GM21737 (cell line): ENCODE results near the gene RPUSD3.
"Not testable (repeated sequence)": the region's sequence is repeated elsewhere in the genome, so short reads cannot be mapped to it uniquely, and the experiment has no call there.

Experiments used
- ATAC-seq: cut with Tn5 transposase; IDR thresholded peaks from one replicate; pipeline ENCODE4 v1.9.1; 2021; ENCODE audit warnings: mild to moderate bottlenecking, moderate library complexity; ENCODE audit not compliant: unreplicated experiment

RPUSD3 gene

GRCh38 chr3:9865125-9865637 lies 21.4 kb upstream of the RPUSD3 start:
- ATAC-seq: not testable (repeated sequence)

DNA sequence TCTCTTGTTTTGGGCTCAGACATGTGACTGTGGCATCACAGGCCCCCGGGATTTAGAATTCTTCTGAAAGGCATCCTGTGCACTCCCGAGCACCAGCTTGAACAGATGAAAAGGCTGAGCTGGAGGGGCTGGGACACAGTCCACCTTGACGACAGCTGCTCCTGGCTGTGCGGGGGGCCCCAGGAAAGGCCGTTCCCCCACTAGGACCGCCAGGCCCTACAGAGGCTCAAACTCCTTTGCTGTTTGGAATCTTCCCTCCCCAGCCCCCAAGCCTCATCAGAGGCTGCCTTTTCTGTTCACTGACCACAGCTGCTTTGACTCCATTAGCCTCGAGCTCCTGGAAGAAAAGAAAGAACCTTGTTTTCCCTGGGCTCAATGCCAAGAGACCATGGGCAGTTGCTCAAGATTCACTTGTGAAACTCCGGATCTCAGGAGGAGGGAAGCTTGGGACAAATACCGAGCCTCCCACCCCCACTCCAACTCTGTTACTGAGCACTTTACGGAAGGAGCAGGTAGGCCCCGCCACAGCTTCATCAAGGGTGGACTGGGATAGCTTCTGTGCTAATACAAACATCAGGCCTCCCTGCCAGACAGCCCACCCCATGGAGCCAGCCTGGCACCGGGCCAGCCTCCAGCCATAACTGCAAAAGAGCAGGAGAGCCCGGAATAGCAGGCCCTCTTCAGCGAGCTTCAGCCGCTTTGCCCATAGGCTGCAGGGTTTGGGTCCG lies 20.6 kb upstream of the RPUSD3 start:
- ATAC-seq: no peak

DNA sequence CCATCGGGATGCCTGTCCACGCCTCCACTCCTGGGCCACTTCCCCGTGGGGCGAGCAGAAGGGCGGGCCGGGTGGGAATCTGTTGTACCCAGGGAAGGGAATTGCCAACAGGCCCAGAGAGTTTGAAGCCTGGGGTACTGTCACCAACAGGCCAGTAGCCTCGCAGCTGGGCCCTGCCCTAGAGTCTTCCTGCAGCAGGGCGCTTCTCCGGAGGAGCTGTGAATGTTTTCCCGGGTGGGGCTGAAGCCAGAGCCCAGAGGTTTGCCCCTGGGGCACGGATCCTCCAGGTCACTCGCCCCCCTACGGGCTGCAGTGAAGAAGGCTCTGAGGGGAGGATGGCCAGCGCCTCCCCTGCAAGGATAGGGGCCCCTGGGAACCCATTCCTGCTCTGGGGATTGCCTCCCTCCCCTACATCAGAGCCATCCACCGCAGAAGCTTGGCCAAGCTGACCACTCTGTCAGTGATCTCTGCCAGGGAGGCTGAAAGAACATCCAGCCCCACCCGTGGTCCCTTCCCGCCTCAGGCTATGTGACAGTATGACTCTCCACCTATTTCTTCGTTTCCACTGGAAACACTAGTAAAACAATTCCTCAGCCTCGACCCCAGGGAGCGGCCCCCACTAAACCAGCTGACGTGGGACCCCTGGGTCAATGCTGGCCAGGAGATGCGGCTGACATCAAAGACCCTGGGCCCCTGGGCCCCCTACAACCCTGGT lies 19.4 kb upstream of the RPUSD3 start:
- ATAC-seq: no peak

GRCh38 chr3:9862391-9863057 lies 18.7 kb upstream of the RPUSD3 start:
- ATAC-seq: no peak

GRCh38 chr3:9861626-9862130 lies 17.9 kb upstream of the RPUSD3 start:
- no peak for ATAC-seq

DNA sequence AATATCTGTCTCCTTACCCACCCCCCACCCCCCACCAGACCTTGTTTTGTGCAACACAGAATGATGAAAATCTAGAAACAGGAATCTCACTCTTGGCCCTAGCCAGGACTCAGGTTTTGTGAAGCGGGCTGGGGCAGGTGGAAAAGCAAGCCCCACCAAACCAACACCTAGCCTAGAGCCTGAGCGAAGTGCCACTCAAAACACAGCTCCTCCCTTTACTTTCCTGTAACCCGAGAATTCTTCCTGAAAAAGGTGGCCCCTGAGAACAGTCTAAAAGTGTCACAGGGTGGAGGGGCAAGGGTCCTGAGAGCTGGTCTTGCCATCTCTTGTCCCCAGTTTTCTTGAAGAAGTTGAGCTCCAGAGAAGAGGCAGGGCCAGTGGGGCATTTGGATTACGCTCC lies 17.4 kb upstream of the RPUSD3 start:
- ATAC-seq: no peak

- ATAC-seq: no peak
These were observed 15.8 kb upstream of the RPUSD3 start for GRCh38 chr3:9859530-9860025.

DNA sequence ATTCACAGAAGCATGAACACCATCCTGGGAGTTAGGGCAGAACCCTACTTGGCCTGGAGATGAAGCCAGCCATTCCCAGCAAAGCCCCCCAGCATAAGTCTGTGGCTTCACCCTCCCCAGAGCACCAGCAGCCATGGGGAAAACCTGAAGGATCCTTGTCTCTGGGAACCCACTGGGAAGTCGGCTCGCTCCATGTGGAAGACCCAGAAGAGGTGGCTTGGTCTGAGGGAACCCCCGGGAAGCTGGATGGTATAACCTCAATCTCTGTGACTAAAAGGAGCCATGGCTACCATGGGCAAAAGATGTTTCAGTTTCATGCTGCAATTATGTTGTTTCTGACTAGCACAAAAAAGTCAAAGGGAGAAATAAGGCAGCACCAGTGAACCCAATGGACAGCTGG lies 11.8 kb upstream of the RPUSD3 start:
- no peak for ATAC-seq

DNA sequence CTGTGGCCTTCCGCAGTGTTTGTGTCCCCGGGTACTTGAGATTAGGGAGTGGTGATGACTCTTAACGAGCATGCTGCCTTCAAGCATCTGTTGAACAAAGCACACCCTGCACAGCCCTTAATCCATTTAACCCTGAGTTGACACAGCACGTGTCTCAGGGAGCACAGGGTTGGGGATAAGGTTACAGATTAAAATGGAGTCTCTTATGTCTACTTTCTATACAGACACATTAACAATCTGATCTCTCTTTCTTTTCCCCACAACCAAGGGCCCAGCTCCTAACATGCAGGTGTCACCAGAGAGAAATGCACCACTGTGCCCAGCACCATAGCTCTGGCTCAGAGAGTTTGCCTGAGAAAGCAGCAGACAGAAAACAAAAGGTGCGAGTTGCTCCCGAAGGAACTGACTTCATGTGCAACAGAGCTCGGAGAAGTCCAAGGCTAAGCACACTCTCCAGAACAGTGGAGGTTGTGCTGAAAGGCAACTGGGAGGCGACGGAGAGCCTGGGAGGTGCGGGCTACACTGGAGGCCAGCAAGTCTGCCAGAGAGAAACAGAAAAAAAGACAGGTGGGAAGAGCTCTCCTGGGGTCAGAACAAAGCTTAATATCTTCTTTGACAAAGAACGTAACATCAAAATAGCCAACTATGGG lies 10.6 kb upstream of the RPUSD3 start:
- ATAC-seq: not testable (repeated sequence)

DNA sequence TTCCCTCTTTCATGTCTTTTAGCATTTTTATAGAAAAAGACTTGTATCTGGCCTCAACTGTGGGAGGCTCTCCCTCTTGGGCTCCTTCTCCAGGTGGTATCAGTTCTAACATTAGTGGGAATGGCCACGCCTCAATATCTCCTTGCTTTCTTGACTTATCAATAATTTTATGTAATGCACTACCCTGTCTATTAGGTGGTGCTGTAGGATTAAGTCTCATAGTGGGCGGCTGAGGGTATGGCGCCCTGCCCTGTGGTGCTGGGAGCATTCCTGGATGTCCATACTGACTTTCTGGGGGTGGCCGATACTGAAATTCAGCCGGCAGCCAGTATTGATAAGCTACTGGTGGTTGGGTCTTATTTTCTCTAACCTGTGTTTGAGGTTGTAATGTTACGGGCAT lies 8.7 kb upstream of the RPUSD3 start:
- no peak for ATAC-seq

DNA sequence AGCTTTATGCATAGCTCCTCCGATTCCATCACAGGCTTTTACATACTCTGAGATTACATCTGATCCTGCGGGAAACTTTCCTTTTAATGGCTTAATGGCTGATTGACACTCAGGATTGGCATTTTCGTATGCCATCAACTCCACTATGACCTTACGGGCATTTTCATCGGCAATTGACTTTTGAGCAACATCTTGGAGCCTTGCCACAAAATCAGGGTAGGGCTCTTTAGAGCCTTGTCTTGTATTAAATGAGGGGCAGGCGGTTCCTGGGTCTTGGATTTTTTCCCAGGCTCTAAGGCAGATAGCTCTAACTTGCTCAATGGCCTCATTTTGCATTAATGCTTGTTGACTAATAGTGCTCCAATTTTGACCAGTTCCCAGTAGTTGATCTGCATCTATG lies 8.1 kb upstream of the RPUSD3 start:
- ATAC-seq: not testable (repeated sequence)

DNA sequence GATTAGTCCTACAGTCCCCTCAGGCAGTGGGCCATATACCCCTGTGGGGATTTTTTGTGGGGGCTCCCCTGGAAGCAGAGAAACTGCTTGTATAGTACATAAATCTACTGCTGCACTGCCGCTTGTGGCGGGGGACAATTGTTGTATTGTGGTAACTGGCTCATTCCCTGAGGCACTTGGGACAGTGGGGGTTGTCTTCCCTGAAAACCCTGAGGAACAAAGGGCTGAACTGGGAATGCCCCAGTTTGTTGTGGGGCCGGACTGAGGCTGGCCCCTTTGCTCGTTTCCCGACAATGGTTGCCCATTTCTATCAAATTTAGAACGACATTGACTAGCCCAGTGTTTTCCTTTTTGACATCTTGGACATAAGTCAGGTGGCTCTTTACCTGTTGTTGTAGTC lies 7.6 kb upstream of the RPUSD3 start:
- ATAC-seq: not testable (repeated sequence)

DNA sequence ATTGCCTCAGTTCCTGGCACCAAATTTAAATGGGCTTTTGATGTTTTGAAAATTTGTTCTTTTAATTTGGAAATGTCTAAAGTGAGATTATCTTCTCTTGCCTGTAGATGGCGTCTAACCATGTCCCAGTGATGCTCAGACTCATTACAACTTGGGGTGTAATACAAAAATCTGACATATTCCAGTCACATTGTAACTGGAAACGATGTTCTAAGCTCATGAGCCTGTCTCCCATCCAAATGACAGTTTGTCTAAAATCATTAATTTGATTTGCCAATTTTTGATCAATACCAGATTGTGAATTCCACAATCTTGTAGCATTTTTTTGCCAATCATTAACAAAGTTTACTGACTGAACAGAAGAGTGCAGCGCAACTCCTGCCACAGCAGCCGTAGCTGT lies 5.1 kb upstream of the RPUSD3 start:
- ATAC-seq: not testable (repeated sequence)

GRCh38 chr3:9847870-9848269 lies 4.1 kb upstream of the RPUSD3 start:
- not testable (repeated sequence) for ATAC-seq

DNA sequence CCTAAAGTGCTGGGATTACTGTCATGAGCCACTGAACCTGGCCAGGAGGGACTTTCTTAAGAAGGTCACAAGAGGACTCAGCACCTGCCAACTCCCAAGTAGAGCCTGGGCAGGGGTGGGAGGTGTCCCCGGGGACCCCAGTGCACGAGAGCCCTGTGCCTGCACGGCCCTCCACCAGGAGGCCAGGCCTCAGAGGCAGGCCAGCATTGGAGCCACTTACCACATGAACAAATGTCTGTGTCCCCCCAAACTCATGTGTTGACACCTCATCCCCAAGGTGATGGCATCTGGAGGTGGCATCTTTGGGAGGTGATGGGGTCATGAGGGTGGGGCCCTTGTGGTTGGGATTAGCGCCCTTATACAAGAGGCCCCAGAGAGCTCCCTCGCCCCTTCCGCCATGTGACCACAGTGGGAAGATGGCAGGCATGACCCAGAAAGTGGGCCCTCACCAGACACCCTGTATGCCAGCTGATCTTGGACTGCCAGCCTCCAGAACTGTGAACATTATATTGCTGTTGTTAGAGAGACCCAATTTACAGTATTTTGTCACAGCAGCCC lies 3.2 kb upstream of the RPUSD3 start:
- no peak for ATAC-seq

DNA sequence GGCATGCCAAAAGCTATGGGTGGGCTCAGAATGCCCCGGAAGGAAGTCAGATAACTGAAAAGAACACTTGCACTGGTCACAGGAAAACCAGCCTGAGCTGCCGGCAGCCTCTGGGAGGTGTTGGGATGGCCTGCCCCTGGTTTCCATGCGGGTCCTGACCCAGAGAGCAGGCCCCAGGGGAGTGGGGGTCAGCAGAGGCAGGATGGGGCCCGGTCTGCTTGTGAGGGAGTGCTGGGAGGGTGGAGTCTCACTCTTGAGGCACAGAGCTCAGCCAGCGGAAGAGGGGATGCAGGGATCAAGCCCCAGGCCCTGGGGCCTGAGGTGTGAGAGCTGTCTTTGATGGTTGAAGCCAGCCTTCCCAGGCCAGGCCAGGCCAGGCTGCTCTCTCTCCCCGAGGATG lies 2.4 kb upstream of the RPUSD3 start:
- no peak for ATAC-seq

DNA sequence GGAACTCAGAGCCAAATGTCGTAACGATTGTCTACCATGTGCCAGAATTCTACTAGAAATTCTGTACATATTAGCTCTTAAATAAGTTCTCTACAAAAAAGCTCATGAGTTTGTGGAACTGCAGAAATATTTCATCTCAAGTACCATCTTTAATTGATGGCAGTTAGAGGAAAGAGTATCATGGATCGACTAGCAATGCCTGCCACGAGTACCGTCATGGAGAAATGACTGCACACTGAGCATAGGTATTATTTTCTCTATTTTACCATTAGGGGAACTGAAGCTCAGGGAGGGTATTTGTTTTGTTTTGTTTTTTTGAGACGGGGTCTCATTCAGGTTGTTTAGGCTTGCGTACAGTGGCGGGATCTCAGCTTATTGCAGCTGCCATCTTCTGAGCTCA lies 2.8 kb downstream of the RPUSD3 start:
- ATAC-seq: no peak

GRCh38 chr3:9838856-9839255 lies 5.0 kb downstream of the RPUSD3 start:
- no peak for ATAC-seq

DNA sequence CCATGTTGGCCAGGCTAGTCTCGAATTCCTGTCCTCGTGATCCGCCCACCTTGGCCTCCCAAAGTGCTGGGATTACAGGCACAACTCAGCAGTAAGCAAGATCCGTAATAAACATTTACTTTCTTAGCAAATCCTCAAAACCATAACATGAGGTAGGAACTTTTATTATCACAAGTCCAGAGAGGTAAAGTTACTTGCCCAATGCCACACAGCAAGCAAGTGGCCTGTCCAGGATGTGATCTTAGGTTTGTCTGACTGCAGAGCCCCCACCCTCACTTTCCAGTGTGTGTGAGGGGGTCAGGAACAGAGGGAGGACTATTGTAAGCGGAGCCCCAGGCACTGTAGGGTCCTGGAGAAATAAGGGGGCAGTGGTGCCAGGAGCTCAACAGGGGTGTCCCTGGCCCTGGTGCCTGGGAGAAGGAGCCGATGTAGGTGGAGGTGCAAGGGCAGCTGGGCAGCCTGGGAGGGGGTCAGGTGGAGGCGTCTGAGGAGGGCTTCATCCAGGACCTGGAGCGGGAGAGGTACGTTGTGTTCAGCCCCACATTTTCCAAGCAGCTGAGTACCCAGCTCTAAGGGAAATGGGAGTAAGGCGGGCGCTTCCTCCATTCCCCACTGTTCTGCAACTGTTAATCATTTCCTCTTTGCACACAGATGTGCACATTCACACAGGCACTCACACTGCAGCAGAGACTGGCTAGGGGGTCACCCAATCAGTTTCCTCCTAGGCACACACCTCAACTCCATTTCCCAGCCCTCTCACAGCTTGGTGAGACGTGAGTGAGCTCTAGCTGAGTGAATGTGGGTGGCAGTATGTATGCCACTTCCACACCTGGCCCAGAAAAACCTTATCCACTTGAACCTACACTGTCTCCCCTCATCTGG lies 5.9 kb downstream of the RPUSD3 start:
- ATAC-seq: no peak
